Measurements from ENCODE around the gene CD2.
A peak's percentile ranks its signal among the peaks of the same experiment; 100 is the strongest.

CD2 gene

DNA sequence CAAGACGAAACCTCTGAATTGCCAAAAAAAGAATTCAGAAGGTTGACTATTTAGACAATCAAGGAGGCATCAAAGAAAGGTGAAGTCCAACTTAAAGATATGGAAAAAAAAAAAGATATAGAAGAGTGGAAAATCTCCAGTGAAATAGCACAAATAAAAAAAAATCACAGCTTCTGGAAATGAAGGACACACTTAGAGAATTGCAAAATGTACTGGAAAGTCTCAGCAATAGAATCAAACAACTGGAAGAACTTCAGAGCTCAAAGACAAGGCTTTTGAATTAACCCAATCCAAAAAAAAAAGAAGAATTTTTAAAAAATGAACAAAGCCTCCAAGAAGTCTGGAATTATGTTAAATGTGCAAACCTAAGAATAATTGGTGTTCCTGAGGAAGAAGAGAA is 31.8 kb downstream of the CD2 start:
- DNase-seq = no peak

DNA sequence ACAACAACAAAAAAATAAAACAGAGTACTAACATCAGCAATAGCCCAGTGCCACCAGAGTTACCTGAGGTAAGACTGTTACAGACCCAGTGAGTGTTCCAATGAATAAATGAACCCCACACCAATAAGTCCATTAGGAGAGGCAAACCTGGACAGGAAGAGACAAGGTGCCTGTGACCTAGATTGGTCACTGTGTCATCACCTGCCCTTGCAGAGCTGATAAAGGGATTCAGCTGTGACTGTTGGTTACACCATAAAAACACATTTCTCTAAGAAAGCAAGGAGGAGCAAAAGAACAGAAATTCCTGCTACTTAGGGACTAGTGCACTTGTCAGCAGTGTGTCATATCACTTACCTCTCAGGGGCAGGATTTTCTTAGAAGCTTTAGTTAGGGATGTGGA is 37.5 kb downstream of the CD2 start:
- DNase-seq = no peak

DNA sequence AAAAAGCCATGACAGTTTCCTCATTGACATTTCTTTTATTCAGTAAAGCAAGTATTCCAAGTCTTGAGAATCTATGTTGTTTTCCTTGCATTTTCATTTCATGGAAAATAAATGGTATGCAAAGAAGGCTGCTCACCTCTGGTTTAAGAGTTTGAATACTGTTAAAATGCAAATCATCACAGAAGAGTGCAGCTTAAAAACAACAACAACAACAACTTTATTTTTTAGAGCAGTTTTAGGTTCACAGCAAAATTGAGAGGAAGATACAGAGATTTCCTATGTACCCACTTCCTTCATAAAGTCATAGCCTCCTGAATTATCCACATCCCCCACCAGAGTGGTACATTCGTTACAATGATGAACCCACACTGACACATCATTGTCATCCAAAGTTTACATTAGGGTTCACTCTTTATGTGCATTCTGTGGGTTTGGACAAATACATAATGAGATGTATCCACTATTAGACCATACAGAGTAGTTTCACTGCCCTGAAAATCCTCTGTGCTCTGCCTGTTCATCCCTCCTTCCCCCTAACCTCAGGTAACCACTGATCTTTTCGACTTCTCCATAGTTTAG is 39.2 kb downstream of the CD2 start:
- DNase-seq = no peak

DNA sequence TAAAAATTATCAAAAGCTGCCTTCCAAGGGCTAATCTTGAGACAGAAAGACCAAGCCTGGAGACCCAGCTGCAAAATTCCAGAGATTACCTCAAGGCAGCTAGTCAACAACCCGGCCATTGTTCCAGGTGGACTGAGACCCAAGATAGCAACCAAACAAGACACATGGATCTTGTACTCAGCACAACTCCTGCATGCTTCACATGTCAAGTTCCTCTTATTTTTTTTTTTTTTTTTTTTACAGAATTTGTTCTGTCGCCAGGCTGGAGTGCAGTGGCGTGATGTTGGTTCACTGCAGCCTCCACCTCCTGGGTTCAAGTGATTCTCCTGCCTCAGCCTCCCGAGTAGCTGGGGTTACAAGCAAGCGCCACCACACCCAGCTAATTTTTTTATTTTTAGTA is 40.1 kb downstream of the CD2 start:
- DNase-seq = no peak

DNA sequence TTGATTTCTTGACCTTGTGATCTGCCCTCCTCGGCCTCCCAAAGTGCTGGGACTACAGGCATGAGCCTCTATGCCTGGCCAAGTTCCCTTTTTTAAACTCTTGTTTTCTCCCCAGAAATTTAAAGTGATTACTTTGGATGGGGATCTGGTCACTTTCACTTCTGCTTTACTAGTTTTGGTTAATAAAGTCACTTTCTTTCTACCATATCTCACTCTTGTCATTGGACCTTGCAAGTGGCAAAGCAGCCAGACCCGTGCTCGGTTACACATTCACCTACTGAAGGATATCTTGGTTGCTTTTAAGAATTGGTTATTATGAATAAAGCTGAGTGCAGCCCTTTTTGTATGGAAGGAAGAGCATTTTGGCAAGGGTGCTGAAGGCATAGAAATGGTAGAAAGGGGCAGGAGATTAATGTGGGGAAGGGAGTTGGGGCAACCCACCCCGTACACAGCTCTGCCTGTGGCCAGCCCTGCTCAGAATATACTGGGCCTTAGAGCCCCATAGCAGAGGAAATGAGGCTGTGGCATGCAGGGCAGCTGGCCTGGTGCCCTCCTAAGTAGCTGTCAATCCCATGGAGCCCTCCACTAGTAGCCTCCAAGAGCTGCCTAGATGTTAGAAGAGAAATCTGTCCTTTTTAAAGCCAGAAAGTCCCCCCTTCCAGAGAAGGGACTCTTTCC is 40.7 kb downstream of the CD2 start:
- no peak for DNase-seq

DNA sequence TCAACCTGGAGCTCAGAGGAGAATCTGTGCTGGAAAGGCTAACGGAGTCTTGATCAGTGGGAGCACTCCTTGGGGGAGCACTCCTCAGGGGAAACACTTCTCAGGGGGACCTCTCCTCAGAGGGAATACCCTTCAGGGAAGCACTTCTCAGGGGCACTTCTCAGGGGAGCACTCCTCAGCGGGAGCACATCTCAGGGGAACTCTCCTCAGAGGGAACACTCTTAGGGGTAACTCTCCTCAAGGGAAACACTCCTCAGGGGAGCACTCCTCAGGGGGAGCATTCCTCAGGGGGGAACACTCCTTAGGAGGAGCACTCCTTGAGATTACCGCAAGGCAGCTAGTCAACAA is 41.2 kb downstream of the CD2 start:
- DNase-seq = no peak

DNA sequence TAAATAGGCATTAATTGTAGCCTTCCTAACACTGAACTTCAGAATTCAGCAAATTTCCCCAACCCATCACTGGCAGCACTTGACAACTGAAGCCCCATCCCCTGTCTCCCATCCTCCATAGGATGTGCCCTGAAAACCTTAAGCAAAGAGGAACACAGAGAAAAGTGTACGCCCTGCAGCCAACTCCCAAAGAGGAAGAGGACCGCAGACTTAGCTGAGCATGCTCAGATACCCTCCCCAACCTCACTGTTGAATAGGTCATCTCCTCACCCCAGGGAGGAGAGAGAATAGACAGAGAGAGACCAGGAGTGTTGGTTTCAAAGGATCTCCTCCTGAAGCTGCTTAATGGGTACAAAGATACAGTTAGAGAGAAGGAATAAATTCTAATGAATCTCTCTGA is 50.5 kb downstream of the CD2 start:
- no peak for DNase-seq

DNA sequence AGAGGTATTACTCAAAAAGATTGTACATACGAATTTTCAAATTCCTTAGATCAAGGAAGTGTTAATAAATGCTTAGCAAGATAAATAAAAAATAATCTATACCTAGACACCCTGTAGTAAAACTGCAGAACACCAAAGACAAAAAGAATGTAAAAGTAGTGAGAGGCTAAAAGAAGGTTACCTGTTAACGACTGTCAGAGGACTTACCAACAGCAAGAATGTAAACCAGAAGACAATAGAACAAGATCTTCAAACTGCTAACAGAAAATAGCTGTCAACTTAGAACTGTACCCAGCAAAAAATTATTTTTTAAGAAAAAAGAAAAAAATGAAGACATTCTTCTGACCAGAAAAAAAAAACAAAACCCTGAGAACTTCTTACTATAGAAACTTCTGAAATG is 51.2 kb downstream of the CD2 start:
- no peak for DNase-seq

DNA sequence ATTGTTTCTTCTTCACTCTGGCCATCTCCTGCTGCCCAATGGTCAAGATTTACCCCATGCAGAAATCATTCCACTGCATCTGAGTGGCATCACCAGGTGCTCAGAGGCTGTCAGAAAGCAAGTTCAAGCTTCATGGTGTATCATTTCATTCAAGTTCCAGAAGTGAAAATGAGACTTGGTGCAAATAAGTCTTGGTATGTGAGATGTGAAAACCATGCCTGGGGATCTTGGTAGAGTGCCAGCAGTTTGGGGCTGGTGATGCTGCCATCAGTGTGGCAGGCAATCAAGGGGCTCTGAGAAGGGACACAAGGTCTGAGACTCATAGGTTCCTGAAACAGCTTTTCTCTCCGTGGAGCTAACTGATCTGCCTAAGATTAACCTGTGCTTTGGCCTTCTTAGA is 52.0 kb downstream of the CD2 start:
- DNase-seq = no peak

DNA sequence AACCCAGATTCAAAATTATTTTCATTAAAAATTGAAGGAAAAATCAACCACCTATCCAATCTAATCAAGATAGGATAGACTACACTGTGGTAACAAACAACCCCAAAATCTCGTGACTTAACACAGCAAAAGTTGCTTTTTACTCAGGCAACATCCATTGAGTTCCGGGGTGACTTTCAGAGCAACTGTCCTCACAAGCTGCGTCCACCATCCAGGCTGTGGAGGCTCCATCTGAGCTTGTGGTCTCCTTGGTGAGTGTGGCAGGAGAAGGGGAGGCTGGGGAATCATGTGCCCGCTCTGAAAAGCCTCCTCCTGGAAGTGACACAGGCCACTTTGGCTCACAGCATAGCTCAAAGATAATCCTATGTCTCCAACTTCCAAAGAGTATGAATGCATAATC is 52.4 kb downstream of the CD2 start:
- DNase-seq = no peak

DNA sequence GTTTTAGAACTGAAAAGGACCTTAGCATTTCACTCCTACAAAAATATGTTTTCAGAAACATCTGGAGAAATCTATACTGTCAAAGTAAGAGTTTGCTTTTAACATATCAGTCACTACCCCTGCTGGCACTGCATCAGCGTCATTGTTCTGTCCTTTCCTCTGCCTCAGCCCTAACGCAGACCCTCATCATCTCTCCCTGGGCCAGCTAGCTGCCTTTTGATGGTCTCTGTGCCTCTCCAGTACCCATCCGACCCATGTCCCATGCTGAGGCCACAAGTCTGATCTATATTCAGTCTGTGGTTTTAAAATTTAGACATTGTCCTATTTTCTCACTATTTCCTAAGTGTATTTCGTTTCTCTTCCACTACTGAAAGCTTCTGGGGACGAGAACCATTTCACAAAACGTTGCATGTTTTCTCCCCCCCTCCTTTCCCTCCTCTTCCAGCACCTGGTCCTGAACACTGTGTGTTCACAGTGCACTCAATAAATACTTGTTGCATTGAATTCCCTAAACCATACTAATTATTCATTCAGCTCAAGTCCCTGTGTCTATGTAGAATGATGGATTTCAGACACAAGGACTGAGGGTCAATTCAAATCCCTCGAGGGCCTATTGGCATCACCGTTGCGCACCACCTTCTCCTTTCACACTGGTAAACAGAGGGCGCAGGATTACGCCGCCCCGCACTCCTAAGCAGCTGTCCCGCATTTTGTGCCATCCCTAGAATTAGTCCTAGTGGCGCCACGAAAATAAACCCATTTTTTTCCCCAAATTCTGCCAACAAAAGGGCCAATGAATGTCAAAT is 53.4 kb downstream of the CD2 start:
- peak in 1 of 2 experiments; percentile 13 for DNase-seq

DNA sequence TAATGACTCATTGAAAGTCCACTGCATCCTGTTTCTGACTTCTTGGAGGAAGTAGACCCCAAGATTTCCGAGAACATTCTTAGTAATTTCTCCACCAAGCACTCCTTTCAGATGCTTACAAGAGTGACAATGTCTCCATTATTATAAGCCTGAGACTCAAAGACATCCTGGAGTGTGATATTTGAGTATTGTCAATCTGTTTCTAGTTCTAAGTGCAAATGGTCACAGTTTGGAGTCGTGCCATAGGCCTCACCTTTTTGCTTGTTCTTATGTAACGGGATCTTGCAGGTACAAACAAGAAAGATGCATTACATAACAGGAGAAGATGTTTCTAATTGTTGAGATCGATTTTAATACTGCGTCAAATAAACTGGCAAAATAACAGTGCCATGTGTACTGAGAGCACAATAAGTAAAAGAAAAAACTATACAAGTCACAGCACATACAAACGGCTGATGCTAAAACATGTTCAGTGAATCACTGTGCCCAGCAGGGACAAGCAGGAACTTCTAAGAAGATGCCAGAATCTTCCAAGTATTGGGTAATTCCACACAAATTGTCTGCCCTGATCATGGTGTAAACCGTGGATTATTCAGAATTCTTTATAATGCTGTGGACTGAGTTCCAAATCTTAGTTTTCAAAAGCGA is 54.1 kb downstream of the CD2 start:
- DNase-seq = no peak

DNA sequence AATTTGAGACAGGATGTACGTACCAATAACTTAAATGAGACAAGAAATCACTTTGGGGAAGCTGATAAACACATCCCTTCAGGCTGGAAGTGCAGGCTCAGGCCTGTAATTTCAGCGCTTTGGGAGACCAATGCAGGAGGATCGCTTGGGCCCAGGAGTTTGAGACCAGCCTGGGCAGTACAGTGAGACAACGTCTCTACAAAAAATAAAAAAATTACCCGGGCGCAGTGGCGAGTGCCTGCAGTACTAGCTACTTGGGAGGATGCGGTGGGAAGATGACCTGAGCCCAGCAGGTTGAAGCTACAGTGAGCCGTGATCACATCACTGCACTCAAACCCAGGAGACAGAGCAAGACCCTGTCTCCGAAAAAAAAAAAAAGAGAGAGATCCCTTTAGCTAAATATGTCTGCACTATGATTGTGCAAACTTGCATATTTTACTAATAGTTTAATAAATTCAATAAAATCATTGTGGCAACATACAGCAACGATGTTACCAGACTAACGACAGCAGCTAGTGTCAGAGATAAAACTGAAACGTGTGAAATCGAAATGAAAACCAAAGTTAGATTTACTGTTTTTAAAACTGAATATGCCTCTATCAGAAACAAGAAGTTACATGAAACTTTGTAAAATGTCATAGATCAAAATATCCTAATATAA is 54.7 kb downstream of the CD2 start:
- DNase-seq = no peak

DNA sequence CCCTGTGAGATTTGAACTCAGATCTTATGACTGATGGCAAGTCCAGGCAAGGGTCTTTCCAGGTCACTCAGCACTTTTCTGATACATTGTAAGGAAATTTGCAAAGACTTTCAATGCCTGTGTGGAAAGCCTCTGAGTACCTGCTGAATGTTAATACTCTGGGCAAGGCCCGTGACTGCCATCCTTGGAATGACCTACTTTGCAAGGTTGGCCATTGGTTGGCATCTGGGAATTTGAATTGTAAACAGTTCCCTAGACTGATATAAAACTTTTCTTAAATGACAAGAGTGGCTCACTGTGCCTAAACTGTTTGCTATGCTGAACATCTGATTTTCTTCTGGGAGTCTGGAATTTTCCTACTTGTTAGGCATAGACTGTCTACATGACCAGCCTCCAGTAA is 57.1 kb downstream of the CD2 start:
- DNase-seq = no peak

DNA sequence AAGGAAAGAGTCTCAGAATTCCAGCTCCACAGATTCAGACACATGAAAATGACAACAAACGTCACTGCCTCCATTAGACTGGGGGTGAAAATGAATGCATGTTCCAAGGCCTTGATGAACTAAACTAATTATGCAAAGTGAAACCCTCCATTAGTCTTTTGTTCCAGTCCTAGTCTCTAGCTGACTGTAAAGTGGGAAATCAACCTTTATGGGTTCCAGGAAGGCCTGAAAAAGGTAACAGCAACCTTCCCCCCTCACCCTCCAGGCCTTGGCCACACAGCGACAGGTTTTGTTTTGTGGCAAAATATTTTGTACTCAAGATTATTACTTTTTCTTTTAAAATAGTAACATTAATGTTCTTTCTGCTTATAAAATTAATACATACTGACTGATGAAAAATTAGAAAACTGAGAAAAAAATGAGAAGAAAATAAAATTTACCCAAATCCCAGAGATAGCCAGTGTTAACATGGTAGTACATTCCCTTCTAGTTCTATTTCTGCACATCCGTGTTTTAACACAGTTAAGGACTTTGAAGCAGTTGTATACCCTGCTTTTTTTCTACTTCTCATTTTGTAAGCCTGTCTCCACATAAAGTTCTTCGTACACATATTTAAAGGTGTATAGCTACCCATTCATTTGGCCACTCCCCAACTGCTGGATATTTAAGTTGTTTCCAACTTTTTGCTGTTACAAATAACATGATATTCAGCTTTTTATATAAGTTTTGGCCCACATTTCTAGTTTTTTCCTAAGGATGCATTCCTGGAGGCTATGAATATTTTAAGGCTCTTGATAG is 60.9 kb downstream of the CD2 start:
- DNase-seq = no peak

DNA sequence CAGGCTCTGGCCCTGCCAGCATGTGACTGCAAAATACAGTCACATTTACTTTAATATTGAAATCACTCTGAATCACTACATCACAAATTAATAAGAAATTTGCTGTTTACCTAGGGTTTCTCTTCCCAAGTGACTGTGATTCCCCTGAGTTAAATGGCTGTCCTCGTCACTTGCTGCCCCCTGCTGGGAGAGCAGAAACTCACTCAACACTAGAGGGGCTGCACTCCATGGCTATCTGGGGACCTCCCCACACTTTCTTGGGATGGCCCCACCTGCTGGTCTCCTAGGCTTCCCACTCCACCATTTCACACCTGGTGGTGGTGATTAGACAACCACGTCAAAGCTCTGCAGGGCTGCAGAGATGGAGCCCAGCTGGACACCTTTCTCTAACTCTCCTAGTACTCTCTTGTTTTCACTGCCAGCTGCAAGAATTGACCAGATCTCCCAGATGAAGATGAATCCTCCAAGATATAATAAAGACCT is 63.4 kb downstream of the CD2 start:
- DNase-seq = peak; percentile 37 to 49

All from SHP77 (cell line).